Adipose tissue (tissue), 3 donors: ENCODE results near the gene ATP5F1E. TPM values are rescaled to one million over a fixed set of nuclear protein-coding genes. Genes with fewer than 3 reads are reported as not detected.
"Not testable (repeated sequence)": the region's sequence is repeated elsewhere in the genome, so short reads cannot be mapped to it uniquely, and the experiment has no call there.

Experiments used
- H3K27ac ChIP-seq: one replicate; pipeline ENCODE4 v1.5.1; 2013; ENCODE audit warnings: low read depth, low read length
- WGBS, 3 donors: extraction: QIAGEN DNeasy Blood & Tissue Kit; methylation state at CpG; one replicate each; pipeline ENCODE4 v1.1.7; 2013; 5-methylcytosine and 5-hydroxymethylcytosine counted together
- polyA plus RNA-seq, 3 donors: library from polyadenylated mRNA; stranded (reverse); fragments of 200-250 nt; gene quantifications; one replicate each; pipeline ENCODE4 v1.2.3, GENCODE V29; 2013
- donor health status: healthy with polysubstance abuse.
- donor health status: Bipolar disorder and iron deficiency.
- donor health status: healthy.

The ATP5F1E gene
- polyA plus RNA-seq, 3 donors = 21.7 to 84.9 (median 77.4) TPM

GRCh38 chr20:58986286-58986967, 45.7 kb downstream of the ATP5F1E start:
- H3K27ac ChIP-seq = no peak overlapping the region
- WGBS, 3 donors = 80 to 88% (median 86%) methylated on average over 9 of the region's 9 CpGs

- 60 to 72% (median 67%) methylated on average over 5 of the region's 5 CpGs for WGBS, 3 donors
Measured at GRCh38 chr20:58985656-58986055, 46.5 kb downstream of the ATP5F1E start.

GRCh38 chr20:58984691-58985090, 47.4 kb downstream of the ATP5F1E start:
- 79 to 93% (median 92%) methylated on average over 6 of the region's 6 CpGs for WGBS, 3 donors
- no peak overlapping the region for H3K27ac ChIP-seq

More at GRCh38 chr20:58985656-58986055, 46.5 kb downstream of the ATP5F1E start:
- H3K27ac ChIP-seq = no peak overlapping the region

- H3K27ac ChIP-seq = not testable (repeated sequence)
- 94 to 95% (median 95%) methylated on average over 12 of the region's 12 CpGs for WGBS, 3 donors
Measured at GRCh38 chr20:58983115-58983468, 49.0 kb downstream of the ATP5F1E start.

- WGBS, 3 donors = 84 to 89% (median 85%) methylated on average over 12 of the region's 12 CpGs
- no peak overlapping the region for H3K27ac ChIP-seq
Measured at GRCh38 chr20:58982406-58983114, 49.6 kb downstream of the ATP5F1E start.

GRCh38 chr20:58981628-58982364, 50.3 kb downstream of the ATP5F1E start:
- no peak overlapping the region for H3K27ac ChIP-seq
- WGBS, 3 donors = 19 to 21% (median 20%) methylated on average over 29 of the region's 29 CpGs

- H3K27ac ChIP-seq = no peak within 1 kb of the TSS
Measured at GRCh38 chr20:58980711-58981627, 51.2 kb downstream of the ATP5F1E start, which contains the start of gene NELFCD. NELFCD (plus strand) TSS chr20:58981256; CDS start chr20:58981310, 54 bp downstream.

GRCh38 chr20:58978351-58979190, 53.6 kb downstream of the ATP5F1E start:
- WGBS, 3 donors = 66 to 77% (median 71%) methylated on average over 6 of the region's 6 CpGs
- no peak overlapping the region for H3K27ac ChIP-seq

More at GRCh38 chr20:58980711-58981627, 51.2 kb downstream of the ATP5F1E start, which contains the start of gene NELFCD:
- WGBS, 3 donors = 6 to 17% (median 11%) methylated on average over 49 to 109 of the region's 109 CpGs

- H3K27ac ChIP-seq = no peak overlapping the region
- WGBS, 3 donors = 84 to 88% (median 86%) methylated on average over 3 of the region's 3 CpGs
Measured at GRCh38 chr20:58976061-58976730, 55.9 kb downstream of the ATP5F1E start.

Other genes with a start within 250 kb of the ATP5F1E start
- gene GNAS-AS1, start 181.4 kb downstream of the ATP5F1E start, polyA plus RNA-seq = under 1 TPM; 0.12 to 0.60 (median 0.34) TPM
- gene GNAS, start 179.6 kb downstream of the ATP5F1E start, polyA plus RNA-seq = 100 to 1,000 TPM; 496 to 977 (median 949) TPM
- 10 to 100 TPM; 27.8 to 42.7 (median 40.0) TPM for gene NELFCD, start 51.1 kb downstream of the ATP5F1E start, polyA plus RNA-seq
- gene CTSZ, start 25.1 kb downstream of the ATP5F1E start, polyA plus RNA-seq = 100 to 1,000 TPM in 2 of 3 donors, 10 to 100 TPM in 1; 62.8 to 212 (median 149) TPM
- under 1 TPM; 0.10 to 0.34 (median 0.10) TPM for gene TUBB1, start 12.9 kb downstream of the ATP5F1E start, polyA plus RNA-seq
- 10 to 100 TPM; 16.3 to 34.1 (median 25.4) TPM for gene PRELID3B, start 10.5 kb upstream of the ATP5F1E start, polyA plus RNA-seq
- under 1 TPM; 0.18 to 0.24 (median 0.22) TPM for gene ZNF831, start 131.5 kb upstream of the ATP5F1E start, polyA plus RNA-seq